Stimulated activated CD4-positive, alpha-beta T cell treated with anti-CD3 and anti-CD28 coated beads, Interleukin-4, amount 100 ng/mL, for 24 hours (primary cell): ENCODE data around the gene IL6R.

Experiments
- DNase-seq: peaks from one replicate; pipeline ENCODE4 v3.0.0-alpha.2; 2020

Gene IL6R

DNA sequence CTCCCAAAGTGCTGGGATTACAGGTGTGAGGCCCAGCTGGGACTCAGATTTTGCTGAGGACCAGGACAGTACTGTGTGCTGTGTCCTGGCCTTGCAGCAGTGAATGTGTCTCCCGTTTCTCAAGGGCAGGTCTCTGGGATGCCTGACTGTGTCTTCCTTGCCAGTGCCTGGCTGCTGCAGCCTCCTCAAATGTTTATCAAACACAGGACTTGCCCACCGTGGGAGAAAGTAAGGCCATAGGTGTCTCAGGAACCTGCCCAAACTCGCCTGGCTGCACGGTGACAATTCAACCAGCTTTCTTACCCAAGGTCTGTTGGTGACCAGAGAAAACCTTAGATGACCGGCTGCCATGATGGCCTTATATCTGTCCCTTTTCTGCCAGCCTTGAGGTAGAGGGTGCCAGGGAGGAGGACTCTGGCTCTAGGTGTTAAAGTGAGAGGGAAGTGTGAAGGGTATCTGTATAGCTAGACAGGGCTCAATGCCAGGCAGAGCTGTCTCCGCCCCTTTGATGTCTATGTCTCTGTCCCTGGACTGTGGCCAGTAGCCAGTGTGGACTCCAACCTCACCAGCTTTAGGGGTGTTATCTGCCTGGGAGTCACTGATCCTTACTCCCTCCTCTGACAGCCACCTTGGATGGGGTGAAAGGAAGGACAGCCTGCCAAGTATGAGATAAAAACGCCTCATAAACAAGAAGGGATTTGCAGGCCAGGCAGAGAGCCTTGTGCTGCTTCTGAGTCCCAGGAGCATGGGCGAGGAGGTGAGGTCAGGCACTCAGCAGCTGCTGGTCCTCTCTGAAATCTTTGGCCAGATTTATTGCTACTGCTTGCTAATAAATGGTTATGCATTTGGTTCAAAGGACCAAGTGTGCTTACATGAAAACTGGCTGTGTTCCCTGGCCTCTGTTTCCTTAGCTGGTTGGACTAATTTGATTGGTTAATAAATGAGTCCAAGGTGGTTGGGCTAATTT is 22.3 kb downstream of the IL6R start:
- no peak for DNase-seq

DNA sequence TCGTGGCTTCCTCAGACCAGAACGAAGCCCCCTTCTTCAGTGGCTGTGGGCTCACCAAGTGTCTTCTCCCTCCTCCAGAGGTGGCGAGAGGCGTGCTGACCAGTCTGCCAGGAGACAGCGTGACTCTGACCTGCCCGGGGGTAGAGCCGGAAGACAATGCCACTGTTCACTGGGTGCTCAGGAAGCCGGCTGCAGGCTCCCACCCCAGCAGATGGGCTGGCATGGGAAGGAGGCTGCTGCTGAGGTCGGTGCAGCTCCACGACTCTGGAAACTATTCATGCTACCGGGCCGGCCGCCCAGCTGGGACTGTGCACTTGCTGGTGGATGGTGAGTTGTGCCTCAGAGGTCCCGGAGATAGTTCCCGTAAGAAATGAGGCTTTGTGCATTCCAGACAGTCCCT is 24.0 kb downstream of the IL6R start:
- DNase-seq, result no peak

DNA sequence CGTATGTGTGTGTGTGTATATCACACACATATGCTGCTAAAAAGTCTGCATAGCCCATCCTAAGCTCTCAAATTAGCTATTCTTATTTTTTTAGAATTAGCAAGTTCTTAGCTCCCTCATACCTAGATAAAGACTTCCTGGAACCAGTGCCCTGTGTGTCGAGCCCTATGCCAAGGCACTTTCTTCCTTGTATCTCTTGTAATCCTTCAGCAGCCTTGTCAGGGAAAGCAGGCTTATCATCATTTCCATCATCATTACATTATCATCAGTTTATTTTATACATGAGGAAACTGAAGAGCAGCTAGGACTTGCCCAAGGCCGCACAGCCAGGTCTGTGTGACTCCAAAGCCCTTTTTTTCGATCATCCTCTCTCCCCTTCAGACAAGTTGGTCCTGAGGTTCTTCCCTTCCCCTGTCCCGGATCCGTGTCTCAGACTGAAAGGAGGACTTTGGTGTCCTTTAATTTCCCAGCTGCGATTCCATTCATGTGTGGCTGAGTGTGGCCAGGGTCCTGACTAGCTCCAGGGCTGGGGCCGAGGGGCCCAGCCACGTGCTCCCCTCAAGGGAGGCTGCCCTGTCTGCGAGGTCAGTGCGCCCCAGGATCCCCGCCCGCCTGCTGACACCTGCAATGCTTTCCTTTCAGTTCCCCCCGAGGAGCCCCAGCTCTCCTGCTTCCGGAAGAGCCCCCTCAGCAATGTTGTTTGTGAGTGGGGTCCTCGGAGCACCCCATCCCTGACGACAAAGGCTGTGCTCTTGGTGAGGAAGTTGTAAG is 24.9 kb downstream of the IL6R start:
- DNase-seq, result no peak

DNA sequence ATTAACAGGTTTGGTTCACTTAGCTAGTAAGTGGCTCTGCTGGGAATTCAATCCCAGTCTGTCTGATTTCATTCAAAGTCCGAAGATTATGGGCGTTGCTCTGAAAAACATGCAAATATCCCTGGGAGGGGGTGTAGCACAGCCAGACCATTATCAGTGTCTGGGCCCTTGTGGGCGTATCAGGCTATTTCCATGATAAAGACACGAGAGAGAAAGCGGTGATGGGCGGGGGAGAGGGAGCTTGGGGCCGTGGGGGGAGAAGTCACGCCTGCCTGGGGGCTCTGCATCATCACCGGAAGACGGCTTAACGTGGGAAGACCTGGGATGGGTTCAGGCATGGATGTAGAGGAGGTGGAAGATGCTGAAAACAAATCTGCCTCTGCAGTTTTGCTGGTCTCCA is 25.8 kb downstream of the IL6R start:
- no peak for DNase-seq

DNA sequence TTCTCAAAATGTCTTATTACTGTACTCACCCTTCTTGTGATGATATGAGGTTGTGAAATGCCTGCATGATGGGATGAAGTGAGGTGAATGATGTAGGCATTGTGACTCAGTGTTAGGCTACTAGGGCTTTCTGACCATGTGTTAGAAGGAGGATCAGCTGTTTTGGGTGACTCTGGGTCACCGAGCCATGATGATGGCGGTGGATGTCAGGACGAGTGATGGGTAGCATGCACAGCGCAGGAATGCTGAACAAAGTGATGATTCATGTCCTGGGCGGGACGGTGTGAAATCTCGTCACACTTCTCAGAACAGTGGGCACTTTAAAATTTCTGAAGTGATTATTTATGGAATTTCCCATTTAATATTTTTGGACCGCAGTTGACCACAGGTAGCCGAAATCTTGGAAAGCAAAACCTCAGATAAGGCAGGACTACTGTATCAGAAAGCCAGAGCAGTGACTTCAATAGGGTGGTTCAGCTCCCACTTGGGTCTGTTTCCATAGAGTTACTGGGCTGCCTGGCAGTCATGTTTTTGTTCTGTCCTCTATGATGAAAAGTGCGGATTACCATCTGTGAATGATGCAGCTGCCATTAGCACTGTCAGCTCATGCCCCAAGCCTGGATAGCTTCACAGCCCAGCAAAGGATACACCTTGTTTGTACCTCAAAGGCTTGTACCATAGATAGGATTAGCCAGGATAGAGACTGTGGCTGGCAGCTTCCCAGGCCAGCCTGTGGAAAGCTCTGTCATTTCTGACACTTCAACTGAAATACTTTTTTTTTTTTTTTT is 26.6 kb downstream of the IL6R start:
- DNase-seq, result peak; percentile 74

DNA sequence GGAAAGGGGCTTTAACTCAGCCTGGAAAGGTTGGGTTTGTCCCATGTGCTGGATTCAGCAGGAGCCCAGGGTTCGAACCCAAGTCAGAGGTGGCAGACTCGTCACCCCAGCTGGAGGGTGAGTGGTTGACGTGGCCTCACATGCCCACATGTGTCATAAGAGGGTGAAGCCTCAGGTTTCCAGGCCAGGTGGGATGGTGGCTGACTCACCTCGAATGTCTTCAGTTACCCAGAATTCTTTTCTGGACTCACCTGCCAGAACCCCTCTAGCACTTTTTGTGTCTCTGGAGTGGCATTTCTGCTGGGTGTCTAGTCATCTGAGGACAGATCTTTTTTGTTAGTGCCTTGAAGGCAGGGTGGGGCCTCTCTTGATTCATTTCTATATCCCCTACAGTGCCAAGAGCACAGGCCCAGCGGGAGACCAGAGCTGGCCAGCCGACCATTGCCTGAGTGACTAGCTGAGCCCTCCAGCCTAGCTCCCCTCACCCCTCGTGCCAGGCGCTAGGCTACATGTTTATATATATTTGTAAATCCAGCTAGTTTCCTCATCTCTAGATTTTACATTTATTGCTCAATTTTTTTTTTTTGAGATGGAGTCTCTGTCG is 28.1 kb downstream of the IL6R start:
- DNase-seq, result peak; percentile 55

DNA sequence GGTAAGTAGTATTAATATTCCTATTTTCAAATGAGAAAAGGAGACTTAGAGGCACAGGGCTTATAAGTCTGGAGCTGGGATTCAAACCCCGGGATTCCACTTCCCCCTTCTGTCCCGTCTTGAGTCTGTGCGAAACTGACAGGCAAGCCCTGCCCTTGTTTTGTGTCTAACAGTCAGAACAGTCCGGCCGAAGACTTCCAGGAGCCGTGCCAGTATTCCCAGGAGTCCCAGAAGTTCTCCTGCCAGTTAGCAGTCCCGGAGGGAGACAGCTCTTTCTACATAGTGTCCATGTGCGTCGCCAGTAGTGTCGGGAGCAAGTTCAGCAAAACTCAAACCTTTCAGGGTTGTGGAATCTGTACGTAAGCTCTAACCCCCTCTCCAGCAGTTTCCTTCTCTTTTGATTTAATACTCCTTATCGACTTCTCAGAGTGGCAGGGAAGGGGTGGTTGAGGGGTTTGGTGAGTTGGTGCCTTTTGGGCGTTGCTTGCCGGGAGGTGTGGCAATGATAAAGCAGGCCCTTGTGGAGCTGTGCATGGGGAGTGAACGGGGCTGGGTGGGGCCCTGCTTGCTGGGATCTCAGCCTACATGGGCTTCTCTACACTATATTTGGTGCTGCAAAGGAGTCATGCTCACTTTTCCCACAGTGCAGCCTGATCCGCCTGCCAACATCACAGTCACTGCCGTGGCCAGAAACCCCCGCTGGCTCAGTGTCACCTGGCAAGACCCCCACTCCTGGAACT is 29.4 kb downstream of the IL6R start:
- DNase-seq, result no peak

DNA sequence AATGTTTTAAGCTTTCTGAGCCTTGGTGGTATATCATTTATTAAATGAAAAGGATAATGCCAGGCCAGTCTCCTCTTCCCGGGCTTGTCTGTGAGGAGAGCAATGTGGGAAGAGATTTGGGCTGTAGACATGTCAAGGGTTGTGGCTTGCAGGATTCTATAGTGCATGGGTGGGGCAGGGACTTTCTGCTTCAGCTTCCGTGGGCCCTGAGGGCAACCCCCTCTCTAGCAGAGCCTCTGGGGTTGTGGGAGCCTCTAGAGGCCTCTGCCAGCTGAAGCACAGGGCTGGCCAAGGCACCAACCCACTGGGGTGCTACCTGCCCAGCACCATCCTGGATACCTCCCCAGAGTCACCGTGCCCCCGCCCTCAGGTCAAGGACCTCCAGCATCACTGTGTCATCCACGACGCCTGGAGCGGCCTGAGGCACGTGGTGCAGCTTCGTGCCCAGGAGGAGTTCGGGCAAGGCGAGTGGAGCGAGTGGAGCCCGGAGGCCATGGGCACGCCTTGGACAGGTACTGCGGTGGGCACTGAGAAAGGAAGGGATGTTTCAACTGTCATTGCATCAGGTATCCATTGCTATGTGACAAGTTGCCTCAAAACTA is 30.6 kb downstream of the IL6R start:
- no peak for DNase-seq

DNA sequence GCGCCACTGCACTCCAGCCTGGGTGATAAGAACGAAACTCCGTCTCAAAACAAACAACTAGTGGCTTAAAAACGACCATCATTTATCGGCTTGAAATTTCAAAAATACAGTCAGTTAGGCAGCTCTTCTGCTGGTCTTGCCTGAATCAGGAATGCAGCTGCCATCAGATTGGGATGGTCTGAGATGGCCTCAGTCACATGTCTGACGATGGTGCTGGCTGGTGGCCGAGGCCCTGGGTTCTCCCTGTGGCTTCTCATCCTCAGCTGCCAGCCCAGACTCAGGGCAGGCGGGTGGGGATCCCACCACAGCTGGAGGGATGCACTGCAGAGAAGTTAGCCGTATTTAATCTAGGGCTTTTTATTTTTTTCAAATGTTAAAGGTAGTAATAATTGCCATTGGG is 31.3 kb downstream of the IL6R start:
- no peak for DNase-seq

DNA sequence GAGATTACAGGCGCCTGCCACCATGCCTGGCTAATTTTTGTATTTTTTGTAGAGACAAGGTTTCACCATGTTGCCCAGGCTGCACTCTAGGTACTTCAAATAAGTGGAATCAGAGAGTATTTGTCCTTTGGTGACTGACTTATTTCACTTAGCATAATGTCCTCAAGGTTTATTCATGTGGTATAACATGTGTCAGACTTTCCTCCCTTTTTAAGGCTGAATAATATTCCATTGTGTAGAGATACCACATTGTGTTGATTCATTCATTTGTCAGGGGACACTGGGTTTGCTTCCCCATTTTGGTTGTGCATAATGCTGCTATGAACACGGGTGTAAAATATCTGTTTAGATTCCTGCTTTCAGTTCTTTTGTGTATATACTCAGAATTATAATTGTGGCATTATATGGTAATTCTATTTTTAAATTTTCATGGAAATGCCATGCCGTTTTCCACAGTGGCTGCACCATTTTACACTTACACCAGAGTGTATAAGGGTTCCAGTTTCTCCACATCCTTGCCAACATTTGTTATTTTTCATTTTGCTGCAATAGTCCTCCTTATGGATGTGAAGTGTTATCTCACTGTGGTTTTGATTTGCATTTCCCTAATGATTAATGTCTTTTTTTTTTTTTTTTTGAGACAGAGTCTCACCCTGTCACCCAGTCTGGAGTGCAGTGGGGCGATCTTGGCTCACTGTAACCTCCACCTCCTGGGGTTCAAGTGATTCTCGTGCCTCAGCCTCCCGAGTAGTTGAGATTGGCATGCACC is 35.1 kb downstream of the IL6R start:
- DNase-seq, result no peak

DNA sequence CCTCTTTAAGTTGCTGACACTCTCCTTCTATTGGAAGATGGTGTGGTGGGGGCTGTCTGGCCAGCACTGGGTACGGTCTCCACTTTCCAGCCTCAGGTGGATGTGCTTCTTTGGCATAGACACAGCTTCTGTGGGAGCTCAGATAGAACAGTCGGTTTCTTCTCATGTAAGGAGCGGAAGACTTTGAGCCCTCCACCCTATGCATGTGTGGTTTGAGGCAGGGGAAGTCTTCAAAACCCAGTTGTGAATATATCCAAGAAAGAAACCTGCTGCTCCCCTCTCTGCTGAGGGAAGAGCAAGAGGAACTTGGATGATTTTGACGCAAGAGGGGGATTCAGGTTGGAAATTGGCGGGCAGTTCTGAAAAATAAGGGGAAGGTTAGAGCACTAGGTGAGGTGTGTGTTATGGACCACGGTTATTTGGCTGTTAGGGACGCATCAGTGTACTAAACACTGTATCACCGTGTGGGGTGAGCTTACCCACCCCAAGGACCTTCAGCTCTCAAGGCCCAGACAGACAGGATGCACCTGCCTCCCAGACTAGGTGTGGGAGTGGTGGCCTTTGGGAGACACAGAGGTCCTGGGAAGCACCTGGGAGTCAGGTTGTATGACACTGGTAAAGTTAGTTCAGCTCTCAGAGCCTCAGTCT is 36.2 kb downstream of the IL6R start:
- no peak for DNase-seq

DNA sequence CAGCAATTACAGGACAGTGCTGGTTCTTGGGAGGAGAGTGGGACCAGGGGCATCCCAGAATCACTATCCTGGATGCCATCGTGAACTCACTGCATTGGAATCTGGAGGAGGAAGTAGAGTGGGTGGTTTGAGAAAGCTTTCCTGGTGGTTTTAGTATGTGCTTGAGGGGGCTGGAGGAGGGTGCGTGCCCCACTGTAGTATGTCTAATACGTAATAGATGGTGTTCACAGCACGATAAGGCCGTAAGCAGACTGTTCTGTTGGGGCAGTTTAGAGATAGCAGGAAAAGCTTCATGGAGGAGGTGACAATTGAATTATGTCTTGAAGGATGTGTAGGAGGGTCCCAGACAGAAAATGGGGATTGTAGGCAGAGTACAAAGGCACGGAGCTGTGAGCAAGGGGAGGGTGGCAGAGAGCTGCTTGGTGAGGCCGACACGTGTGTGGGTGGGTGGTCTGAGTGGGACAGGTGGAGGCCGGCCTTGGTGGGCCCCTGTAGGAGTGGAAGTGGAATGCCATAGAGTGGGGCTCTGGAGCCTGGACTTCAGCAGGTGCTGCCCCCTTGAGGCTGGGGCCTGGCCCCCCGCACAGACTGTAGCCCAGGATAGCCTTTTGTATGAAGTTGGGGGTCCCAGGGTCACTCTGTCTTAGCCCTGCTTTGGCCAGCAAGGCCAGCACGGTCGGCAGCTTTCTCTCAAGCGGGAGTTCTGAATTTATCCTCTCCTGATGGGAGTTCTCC is 37.0 kb downstream of the IL6R start:
- DNase-seq, result no peak

DNA sequence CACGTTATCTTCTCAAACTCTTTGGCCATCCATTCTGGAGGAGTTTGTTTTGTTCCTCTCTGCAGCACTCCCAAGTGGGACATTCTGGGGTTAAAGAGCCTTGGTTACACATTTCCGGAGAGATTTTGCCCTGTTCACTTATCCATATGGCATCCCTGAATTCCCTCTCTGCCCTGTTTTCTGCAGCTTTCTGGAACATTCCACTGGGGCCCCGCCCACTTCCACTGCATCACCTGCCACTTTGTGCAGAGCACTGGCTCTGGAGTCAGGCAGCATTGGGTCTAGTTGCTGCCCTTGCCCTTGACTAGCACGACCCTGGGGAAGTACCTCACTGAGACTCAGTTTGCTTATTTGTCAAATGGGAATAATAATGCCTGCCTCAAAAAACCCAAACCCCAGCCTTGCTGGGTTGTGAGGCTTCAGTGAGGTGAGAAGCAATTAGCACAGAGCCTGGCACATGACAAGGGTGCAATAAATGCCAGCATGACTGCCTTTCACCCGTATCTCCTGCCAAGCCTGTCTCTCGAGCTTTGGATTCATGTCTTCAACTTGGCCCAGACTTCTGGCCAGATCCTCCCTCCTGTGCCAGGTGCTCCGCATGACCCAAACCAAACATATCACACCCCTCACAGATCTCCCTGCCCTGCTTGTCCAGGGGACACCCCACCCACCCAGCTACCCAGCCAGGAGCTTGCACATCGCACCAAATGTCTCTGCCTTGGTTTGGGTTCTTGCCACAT is 38.3 kb downstream of the IL6R start:
- DNase-seq, result no peak

DNA sequence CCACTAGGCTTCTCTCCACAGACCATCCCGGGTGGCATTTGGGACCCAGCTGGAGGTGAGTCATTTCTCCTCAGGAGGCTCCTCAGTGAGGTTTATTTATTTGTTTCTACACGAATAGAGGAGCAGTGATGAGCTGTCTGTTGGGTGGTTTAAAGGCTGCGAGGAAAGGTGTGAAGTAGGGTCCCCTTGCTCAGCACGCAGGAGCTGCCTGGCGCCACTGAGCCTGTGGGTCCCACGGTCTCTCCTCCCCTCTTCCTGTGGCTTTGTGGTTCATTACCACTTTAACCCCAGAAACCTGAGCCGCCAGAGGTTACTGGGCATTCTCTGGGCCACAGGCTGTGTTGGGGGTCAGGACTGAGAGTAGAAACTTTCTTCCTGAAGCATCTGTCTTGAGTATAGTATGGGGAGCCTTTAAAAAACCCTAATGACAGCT is 39.9 kb downstream of the IL6R start:
- DNase-seq, result peak; percentile 40

DNA sequence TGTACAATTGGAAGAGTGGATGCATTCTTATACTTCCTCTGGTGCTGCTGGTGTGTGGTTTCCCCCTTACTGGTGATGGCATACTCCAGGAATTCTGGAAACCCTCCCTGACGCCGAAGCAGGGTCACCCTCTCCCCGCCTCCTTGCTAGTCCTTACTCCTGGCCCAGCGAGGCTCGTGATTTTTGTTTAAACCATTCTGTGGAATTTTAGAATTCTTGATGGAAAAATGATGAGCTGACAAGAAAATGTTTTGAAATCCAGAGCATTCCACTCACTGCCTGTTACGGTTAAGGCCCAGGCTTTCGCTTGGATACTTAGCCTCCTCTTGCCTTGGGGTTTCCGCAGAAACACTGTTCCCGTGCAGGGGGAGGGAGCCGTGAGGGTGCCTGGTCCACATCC is 41.1 kb downstream of the IL6R start:
- DNase-seq, result no peak

DNA sequence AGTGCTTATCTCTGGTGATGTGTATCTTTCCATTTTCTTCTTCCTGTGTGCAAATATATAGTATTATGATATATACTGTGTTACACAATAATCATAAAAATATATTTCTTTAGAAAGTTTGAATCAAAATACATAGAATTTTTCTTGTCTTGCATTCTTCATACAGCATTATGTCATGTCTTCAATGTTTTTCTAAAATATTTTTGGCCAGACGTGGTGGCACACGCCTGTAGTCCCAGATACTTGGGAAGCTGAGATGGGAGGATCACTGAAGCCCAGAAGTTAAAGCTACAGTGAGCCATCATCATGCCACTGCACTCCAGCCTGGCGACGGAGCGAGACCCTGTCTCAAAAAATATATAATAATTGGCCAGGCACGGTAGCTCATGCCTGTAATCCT is 41.6 kb downstream of the IL6R start:
- no peak for DNase-seq

DNA sequence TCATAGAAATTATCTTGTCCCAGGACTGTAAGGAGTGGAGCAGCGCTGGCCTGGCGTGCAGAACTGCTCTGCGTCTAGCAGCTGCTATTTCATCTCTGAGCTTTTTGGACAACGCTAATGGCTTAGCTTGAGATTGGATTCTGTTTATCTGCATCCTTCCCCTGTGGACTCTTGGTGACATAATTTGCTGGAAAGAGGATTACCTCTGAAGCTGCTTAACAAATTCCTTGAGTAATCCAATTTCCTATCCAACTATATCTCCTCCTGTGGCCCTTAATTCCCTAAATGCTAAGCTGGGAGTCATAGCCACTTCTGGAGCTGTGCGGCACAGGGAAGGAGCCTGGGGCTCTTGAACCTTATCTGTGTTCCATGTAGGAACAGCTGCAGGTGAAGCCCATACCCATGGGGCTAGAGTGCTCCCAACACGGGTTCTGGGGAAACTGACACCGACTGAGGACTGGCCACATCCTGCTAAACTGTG is 43.2 kb downstream of the IL6R start:
- DNase-seq, result no peak

DNA sequence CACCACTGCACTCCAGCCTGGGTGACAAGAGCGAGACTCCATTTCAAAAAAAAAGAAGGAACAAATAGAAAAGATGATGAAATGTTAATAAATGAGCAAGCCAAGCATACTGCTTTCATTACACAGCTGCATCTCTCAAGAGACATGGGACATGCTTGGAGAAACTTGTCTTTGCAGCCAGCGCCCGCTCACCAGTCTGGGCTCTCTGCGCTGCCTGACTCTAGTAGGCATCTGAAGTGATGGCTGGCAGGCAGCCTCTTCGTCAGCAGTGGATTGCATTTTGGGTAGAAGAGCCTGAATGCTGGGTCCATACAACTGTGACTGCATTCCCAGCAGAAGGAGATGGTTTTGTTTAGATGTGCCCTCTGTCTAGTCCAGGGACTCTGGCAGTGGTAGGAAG is 48.0 kb downstream of the IL6R start:
- DNase-seq, result no peak
